Posterior vena cava (tissue), 2 donors: ENCODE measurements around the gene OSTF1. TPM values are rescaled to one million over a fixed set of nuclear protein-coding genes. Genes with fewer than 3 reads are reported as not detected.

Source experiments
- DNase-seq: peaks from one replicate; pipeline ENCODE4 v3.0.0-alpha.2; 2020; ENCODE audit warnings: low spot score
- intact Hi-C, 2 donors: fragments of 100-400 bp; cut with DNase I; formaldehyde crosslinking; loops; one replicate each; pipeline versions ENCODE4 v1.14.1 to v1.14.2; 2022 to 2023
- total RNA-seq, 2 donors: library from RNA; stranded (reverse); fragmentation: NEBNext Ultra II Directional; extraction: Animal tissue kit (Norgen Biotek cat#: 25700); gene quantifications; one replicate each; pipeline ENCODE4 v1.2.1, GENCODE V29; 2021
- donor health status: DM: yes; HTN: yes; CAD: no.
- donor health status: DM: yes; HTN: yes; CAD: no.

Gene OSTF1
- total RNA-seq, 2 donors from 2014 or later = 36.5 to 40.2 TPM

- DNase-seq = no peak
- intact Hi-C loops = no loop called here
Measured at GRCh38 chr9:75147638-75148037, 59.3 kb downstream of the OSTF1 start.

GRCh38 chr9:75148561-75148960 is 60.2 kb downstream of the OSTF1 start:
- no peak for DNase-seq
- intact Hi-C loops = no loop called here

DNA sequence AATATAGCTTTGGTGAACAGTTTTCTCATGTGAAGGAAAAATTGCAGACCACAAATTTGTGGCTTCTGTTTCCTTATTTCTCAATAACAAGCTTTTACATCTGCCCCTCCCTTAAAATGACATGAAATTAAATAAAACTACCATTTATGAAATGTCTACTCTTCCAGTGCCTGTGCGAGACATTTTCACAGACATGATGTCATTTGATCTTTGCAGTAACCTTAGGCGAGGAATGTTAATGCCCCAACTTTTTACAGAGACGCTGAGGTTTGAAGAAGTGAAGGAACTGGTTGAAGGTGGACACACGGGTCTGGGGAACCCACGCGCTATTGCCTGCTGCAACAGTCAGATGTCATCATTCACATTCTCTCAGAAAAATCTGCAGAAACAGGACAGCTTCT is 61.5 kb downstream of the OSTF1 start:
- intact Hi-C loops = no loop called here
- DNase-seq = no peak

DNA sequence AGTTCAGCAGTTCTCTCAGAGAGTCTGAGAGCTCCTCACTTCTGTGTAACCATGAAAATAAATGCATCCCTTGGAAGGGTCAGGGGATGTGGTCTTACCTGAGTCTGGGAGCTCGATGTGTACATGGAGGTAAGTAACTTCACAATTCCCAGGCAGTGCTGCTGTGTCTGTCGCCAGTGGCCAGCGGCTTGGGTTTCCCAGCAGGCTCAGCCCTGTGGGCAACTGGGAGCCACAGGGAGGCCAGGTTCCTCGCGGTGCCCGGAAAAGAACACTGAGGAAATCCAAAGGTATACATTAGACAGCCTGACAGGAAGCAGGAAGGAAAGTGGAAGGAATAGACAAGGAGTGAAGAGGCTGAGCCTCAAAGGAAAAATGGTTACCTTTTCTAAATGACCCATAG is 62.2 kb downstream of the OSTF1 start:
- DNase-seq = no peak
- intact Hi-C loops = no loop called here

GRCh38 chr9:75152416-75152815 is 64.1 kb downstream of the OSTF1 start:
- intact Hi-C loops = no loop called here
- DNase-seq = no peak

DNA sequence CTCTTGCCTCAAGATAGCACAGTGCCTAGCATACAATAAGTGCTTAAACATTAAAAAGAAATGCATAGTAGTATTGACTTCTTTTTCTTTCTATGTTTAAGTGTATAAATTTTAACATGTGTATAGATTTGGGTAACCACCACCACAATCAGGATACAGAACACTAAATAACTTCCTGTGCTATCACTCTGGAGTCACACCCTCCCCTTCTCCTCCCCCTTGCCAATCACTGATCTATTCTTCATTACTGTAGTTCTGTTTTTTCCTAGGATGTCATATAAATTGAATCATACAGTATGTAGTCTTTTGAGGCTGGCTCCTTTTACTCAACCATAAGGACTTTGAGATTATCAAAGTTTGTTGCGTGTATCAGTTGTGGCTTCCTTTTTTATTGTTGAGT is 68.5 kb downstream of the OSTF1 start:
- DNase-seq = no peak
- intact Hi-C loops = no loop called here

DNA sequence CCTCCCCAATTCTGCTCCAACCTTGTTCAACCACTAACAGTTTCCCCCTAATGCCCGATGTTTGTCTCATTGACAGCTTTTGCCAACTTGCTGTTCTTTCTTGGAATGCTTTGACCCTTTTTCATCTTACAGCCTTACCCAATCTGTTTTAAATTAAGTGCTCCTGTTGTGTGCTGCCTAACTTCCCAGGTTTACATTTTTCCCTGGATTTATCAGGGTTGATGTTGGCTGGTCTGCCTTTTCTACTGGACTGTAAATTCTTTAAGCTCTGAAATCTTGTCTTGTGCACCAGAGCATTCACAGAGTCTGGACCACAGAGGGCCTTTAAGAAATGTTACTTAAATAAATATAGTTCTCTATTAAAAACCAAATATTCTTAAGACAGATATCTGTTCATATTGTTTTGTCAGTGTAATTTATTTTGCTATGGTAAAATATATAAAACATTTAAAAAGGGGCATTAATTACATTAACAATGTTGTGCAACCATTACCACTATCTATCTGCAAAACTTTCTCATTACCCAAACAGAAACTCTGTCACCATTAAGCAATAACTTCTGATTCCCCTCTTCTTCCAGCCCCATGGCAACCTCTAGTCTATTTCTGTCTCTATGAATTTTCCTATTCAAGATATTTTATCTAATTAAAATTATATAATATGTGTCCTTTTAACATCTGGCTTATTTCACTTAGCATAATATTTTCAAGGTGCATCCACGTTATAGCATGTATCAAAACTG is 73.0 kb downstream of the OSTF1 start:
- no peak for DNase-seq
- intact Hi-C loops = no loop called here

DNA sequence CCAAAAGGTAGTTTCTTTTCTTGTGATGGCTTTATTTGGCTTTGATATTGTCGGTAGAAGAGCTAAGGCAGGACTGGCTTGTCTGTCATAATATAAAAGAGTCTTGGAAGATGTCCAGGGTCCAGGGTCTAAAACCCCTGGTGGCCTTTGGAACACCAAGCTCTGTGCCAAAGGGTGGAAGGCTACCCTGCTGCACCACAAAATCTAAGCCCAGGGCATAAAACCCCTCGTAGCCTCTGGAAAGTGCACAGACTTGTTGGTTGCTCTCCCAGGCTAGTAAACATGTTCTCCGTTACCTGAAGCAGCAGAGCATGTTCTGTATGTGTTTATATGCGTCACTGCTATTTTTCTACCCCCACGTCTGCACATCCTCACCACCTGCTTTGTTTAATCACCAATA is 75.5 kb downstream of the OSTF1 start:
- no peak for DNase-seq
- intact Hi-C loops = no loop called here

DNA sequence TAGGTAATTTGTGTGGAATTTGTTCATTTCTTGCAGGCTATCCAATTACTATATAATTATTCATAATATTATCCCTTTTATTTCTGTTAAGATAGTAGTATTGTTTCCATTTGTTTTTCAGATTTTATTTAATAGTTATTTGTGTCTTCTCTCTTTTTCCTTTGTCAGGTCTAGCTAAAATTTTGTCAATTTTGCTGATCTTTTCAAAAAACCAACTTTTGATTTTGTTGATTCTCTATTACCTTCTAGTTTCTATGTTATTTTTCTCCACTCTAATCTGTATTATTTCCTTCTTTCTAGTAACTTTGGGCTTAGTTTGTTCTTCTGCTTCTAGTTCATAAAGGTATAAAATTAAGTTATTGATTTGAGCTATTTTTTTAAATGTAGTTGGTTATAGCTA is 76.3 kb downstream of the OSTF1 start:
- DNase-seq = no peak
- intact Hi-C loops = no loop called here

- no peak for DNase-seq
- intact Hi-C loops = no loop called here
Measured at GRCh38 chr9:75167281-75167680, 79.0 kb downstream of the OSTF1 start.

DNA sequence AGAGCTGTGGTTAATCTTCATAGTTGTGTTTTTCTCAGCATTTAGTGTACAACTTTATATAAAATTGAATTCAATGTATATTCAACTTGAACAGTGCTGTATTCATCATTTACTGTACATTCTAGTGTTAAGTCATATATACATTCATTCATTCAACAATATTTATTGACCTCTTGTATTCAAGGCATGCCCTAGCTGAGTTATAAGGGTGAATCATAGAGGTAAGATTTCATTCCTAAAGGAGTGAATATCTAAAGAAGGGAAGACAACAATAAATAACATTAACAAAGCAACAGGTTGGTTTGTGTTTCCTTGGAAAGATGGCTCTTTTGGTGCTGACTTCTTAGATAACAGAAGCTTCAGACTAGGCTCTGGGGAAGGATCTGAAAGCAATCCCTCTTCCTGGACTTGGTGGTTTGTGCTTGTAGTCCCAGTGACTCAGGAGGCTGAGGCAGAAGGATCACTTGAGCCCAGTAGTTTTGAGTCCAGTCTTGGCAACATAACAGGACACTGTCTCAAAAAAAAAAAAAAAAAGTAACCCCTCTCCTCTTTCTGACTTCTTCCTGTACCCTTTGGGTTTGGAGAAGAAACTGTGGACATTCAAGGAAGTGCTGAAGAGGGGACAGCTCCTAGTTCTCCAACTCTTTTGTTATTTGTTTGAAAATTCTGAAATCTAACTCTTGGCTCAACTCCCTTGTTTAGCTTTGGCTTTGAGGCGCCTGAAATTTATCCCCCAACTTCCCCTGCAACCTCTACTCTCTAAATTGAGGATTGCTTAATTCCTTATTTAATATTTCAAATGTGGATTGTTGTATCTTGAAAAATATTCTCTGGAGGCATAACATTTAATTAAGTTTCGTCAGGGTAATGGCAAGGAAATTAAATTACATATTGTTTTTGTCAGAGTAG is 80.2 kb downstream of the OSTF1 start:
- intact Hi-C loops = no loop called here

GRCh38 chr9:75169623-75170022 is 81.3 kb downstream of the OSTF1 start:
- no peak for DNase-seq
- intact Hi-C loops = no loop called here

More for the DNA sequence above, 80.2 kb downstream of the OSTF1 start:
- DNase-seq = no peak

- no peak for DNase-seq
- intact Hi-C loops = no loop called here
Measured at GRCh38 chr9:75170898-75171360, 82.6 kb downstream of the OSTF1 start.

DNA sequence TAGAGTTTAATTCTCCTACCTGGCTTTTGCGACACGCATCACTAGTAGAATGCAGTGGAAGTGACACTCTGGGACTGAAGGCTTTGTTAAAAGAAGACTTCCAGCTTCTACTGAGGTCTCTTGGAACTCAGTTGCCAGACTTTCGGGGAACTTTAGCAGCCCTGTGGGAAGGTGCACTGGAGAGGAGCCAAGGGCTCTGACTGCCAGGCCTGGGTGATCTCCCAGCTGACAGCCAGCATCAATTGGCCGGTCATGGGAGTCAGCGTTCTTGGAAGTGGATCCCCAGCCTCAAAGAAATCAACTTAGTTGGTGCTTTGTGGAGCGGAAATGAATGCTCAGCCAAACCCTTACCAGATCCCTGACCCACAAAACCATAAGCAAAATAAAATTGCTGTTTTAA is 87.1 kb downstream of the OSTF1 start:
- intact Hi-C loops = no loop called here

GRCh38 chr9:75176037-75176436 is 87.7 kb downstream of the OSTF1 start:
- intact Hi-C loops = no loop called here
- DNase-seq = no peak

More for the DNA sequence above, 87.1 kb downstream of the OSTF1 start:
- no peak for DNase-seq

GRCh38 chr9:75181750-75182149 is 93.4 kb downstream of the OSTF1 start:
- intact Hi-C loops = no loop called here

GRCh38 chr9:75183306-75183705 is 95.0 kb downstream of the OSTF1 start:
- intact Hi-C loops = no loop called here
- no peak for DNase-seq

More at GRCh38 chr9:75181750-75182149, 93.4 kb downstream of the OSTF1 start:
- no peak for DNase-seq

GRCh38 chr9:75184471-75184870 is 96.2 kb downstream of the OSTF1 start:
- intact Hi-C loops = no loop called here
- no peak for DNase-seq

DNA sequence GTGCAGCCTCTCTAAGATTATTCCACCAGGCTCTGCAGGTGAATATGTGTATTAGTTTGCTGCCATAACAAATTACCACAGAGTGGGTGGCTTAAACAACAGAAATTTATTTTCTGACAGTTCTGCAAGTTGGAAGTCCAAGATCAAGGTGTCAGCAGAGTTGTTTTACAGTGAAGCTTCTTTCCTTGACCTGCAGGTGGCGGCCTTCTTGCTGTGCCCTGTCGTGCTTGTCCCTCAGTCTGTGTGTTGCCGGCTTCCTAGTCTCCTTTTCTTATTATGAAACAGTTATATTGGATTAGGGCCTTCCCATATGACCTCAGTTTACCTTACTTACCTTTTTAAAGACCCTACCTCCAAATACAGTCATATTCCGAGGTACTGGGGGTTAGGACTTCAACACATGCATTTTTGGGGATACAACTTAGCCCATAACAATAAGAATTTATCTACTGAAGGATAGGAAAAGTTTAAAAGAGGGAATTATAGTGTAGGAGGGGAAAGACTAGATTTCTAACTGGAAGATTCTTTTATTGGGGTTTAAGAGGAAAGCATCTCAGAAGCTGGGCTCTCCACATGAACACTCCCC is 97.4 kb downstream of the OSTF1 start:
- intact Hi-C loops = loop anchor here in 1 of 2 donors (5.0 kb wide), 1 partner anchor 1117 kb away; no protein-coding TSS in a partner anchor
- no peak for DNase-seq
